IMR-90 (cell line): ENCODE data around the gene HSF2. TPM values are rescaled to one million over a fixed set of nuclear protein-coding genes. Genes with fewer than 3 reads are reported as not detected.

Source experiments
- ATAC-seq: fragments of 200-7000 bp; cut with Tn5 transposase; 2 replicates; pipeline ENCODE4 v1.9.1; 2020; ENCODE audit warnings: low read depth, mild to moderate bottlenecking, moderate library complexity
- BruUV-seq: library from RNA; stranded (reverse); fragments of 400-500 nt; replicated peaks from 2 replicates; lab custom pipeline; 2021; lab: Mats Ljungman, UMichigan
- CTCF ChIA-PET: fragments of 300-600 bp; formaldehyde crosslinking; extraction: SDS; loops from one replicate; lab custom pipeline; 2021; ENCODE audit warnings: antibody characterized with exemption; lab: Yijun Ruan, JAX
- POLR2A ChIA-PET: fragments of 300-600 bp; sonication (Branson Sonifier 250); formaldehyde crosslinking; loops from one replicate; lab custom pipeline; 2022; ENCODE audit warnings: antibody characterized with exemption; ENCODE audit not compliant: unreplicated experiment; lab: Charles Lee
- DNase-seq: peaks from one replicate; pipeline ENCODE4 v3.0.0; 2013
- H2AFZ ChIP-seq: replicated peaks from 2 replicates; pipeline ENCODE3; 2013; ENCODE audit warnings: low read length, mild to moderate bottlenecking; ENCODE audit not compliant: poor library complexity
- H2AK5ac ChIP-seq: 2 replicates; pipeline ENCODE4 v1.6.1; 2013; ENCODE audit warnings: low read depth, low read length, inconsistent platforms
- H2AK9ac ChIP-seq: replicated peaks from 2 replicates; pipeline ENCODE3; 2013; ENCODE audit warnings: mild to moderate bottlenecking, low read depth, low read length, moderate library complexity; ENCODE audit not compliant: poor library complexity
- H2BK120ac ChIP-seq: 2 replicates; pipeline ENCODE4 v1.6.1; 2013; ENCODE audit warnings: low read depth, low read length, inconsistent platforms
- H2BK15ac ChIP-seq: 3 replicates; pipeline ENCODE4 v1.6.1; 2013; ENCODE audit warnings: low read depth, low read length, inconsistent platforms
- H2BK20ac ChIP-seq: 2 replicates; pipeline ENCODE4 v1.6.1; 2013; ENCODE audit warnings: low read depth, mild to moderate bottlenecking, inconsistent platforms, low read length, moderate library complexity
- H2BK5ac ChIP-seq: 2 replicates; pipeline ENCODE4 v1.6.1; 2013; ENCODE audit warnings: mild to moderate bottlenecking, low read depth, low read length, inconsistent platforms; ENCODE audit not compliant: poor library complexity, severe bottlenecking
- H3K14ac ChIP-seq: replicated peaks from 2 replicates; pipeline ENCODE4 v1.6.1; 2013; ENCODE audit warnings: low read depth, low read length, inconsistent platforms
- H3K18ac ChIP-seq: 2 replicates; pipeline ENCODE4 v1.6.1; 2013; ENCODE audit warnings: low read depth, low read length, control low read depth
- H3K23ac ChIP-seq: 2 replicates; pipeline ENCODE4 v1.6.1; 2013; ENCODE audit warnings: low read depth, low read length, inconsistent platforms
- H3K27ac ChIP-seq: 2 replicates; pipeline ENCODE4 v1.5.1; 2013; ENCODE audit warnings: mild to moderate bottlenecking, control low read depth, low read length; ENCODE audit not compliant: insufficient read depth
- H3K27me3 ChIP-seq: 2 replicates; pipeline ENCODE4 v1.6.1; 2013; ENCODE audit warnings: low read length; ENCODE audit not compliant: control insufficient read depth, insufficient read depth
- H3K36me3 ChIP-seq: 2 replicates; pipeline ENCODE4 v1.6.1; 2013; ENCODE audit warnings: low read length, mixed read lengths; ENCODE audit not compliant: control insufficient read depth, insufficient read depth
- H3K4ac ChIP-seq: 2 replicates; pipeline ENCODE4 v1.6.1; 2013; ENCODE audit warnings: low read depth, low read length, inconsistent platforms
- H3K4me1 ChIP-seq: 2 replicates; pipeline ENCODE4 v1.6.1; 2013; ENCODE audit warnings: low read length, mixed read lengths; ENCODE audit not compliant: control insufficient read depth, insufficient read depth
- H3K4me2 ChIP-seq: 2 replicates; pipeline ENCODE4 v1.6.1; 2013; ENCODE audit warnings: low read depth, mild to moderate bottlenecking, control low read depth, low read length, moderate library complexity
- H3K4me3 ChIP-seq: 2 replicates; pipeline ENCODE4 v1.5.1; 2013; ENCODE audit warnings: low read depth, mild to moderate bottlenecking, control low read depth, low read length, moderate library complexity; ENCODE audit not compliant: insufficient read depth
- H3K56ac ChIP-seq: 2 replicates; pipeline ENCODE4 v1.6.1; 2013; ENCODE audit warnings: low read length, inconsistent platforms; ENCODE audit not compliant: insufficient read depth; ENCODE audit errors: extremely low read depth
- H3K79me1 ChIP-seq, 2 experiments: 2 replicates each; pipeline ENCODE4 v1.6.1; 2013; ENCODE audit warnings: low read length in 2 of 2, inconsistent platforms in 1 of 2, low read depth in 1 of 2
- H3K9ac ChIP-seq: 2 replicates; pipeline ENCODE4 v1.6.1; 2013; ENCODE audit warnings: low read depth, low read length, control low read depth
- H3K9me1 ChIP-seq: 2 replicates; pipeline ENCODE4 v1.6.1; 2013; ENCODE audit warnings: low read length, inconsistent platforms; ENCODE audit not compliant: insufficient read depth
- H3K9me3 ChIP-seq: 2 replicates; pipeline ENCODE4 v1.6.1; 2013; ENCODE audit warnings: low read length; ENCODE audit not compliant: control insufficient read depth, insufficient read depth
- H4K20me1 ChIP-seq: 2 replicates; pipeline ENCODE4 v1.6.1; 2013; ENCODE audit warnings: low read length, inconsistent platforms; ENCODE audit not compliant: insufficient read depth
- H4K5ac ChIP-seq: 2 replicates; pipeline ENCODE4 v1.6.1; 2013; ENCODE audit warnings: mild to moderate bottlenecking, low read depth, low read length, control low read depth
- H4K8ac ChIP-seq, 2 experiments: 2 replicates each; pipeline ENCODE4 v1.6.1; 2013; ENCODE audit warnings: low read depth in 2 of 2, low read length in 2 of 2, control low read depth in 1 of 2, inconsistent platforms in 1 of 2
- H4K91ac ChIP-seq: 2 replicates; pipeline ENCODE4 v1.6.1; 2013; ENCODE audit warnings: low read depth, low read length, inconsistent platforms; ENCODE audit not compliant: insufficient read depth
- BHLHE40 ChIP-seq: fragments of 150-350 bp; IDR thresholded peaks from 2 replicates; pipeline ENCODE4 v1.6.1; 2016; ENCODE audit warnings: mild to moderate bottlenecking, low read depth, low read length
- CEBPB ChIP-seq: IDR thresholded peaks from 2 replicates; pipeline ENCODE4 v1.6.1; 2012; ENCODE audit warnings: low read depth, low read length, improper control_type of control experiment
- CHD1 ChIP-seq: IDR thresholded peaks from 2 replicates; pipeline ENCODE4 v1.6.1; 2012; ENCODE audit warnings: low read depth, low read length, improper control_type of control experiment
- CTCF ChIP-seq: conservative IDR thresholded peaks from 2 replicates; pipeline ENCODE4 v1.5.1; 2012; ENCODE audit warnings: mild to moderate bottlenecking, low read depth, low read length, improper control_type of control experiment
- ELK1 ChIP-seq: fragments of 150-350 bp; IDR thresholded peaks from 2 replicates; pipeline ENCODE4 v1.6.1; 2016; ENCODE audit warnings: low read depth, mild to moderate bottlenecking, low read length, moderate library complexity, borderline replicate concordance
- FOS ChIP-seq: fragments of 150-350 bp; IDR thresholded peaks from 2 replicates; pipeline ENCODE4 v1.6.1; 2016; ENCODE audit warnings: low read depth, low read length
- MAFK ChIP-seq: IDR thresholded peaks from 2 replicates; pipeline ENCODE4 v1.6.1; 2012; ENCODE audit warnings: low read depth, low read length, improper control_type of control experiment
- MAZ ChIP-seq: IDR thresholded peaks from 2 replicates; pipeline ENCODE4 v1.6.1; 2012; ENCODE audit warnings: low read depth, mild to moderate bottlenecking, low read length, improper control_type of control experiment, moderate library complexity, borderline replicate concordance
- MXI1 ChIP-seq: IDR thresholded peaks from 2 replicates; pipeline ENCODE4 v1.6.1; 2012; ENCODE audit warnings: low read depth, mild to moderate bottlenecking, low read length, moderate library complexity, borderline replicate concordance
- NFE2L2 ChIP-seq: fragments of 150-350 bp; IDR thresholded peaks from 2 replicates; pipeline ENCODE4 v1.6.1; 2016; ENCODE audit warnings: low read depth, mild to moderate bottlenecking, low read length
- POLR2A ChIP-seq: IDR thresholded peaks from 2 replicates; pipeline ENCODE4 v1.6.1; 2012; ENCODE audit warnings: mild to moderate bottlenecking, low read depth, low read length
- RAD21 ChIP-seq: IDR thresholded peaks from 2 replicates; pipeline ENCODE4 v1.6.1; 2012; ENCODE audit warnings: low read length, improper control_type of control experiment
- RCOR1 ChIP-seq: IDR thresholded peaks from 2 replicates; pipeline ENCODE4 v1.6.1; 2012; ENCODE audit warnings: mild to moderate bottlenecking, low read length, improper control_type of control experiment; ENCODE audit not compliant: insufficient replicate concordance
- RFX5 ChIP-seq: IDR thresholded peaks from 2 replicates; pipeline ENCODE4 v1.8.0; 2012; ENCODE audit warnings: low read depth, mild to moderate bottlenecking, low read length, moderate library complexity
- SMC3 ChIP-seq: fragments of 150-350 bp; IDR thresholded peaks from 2 replicates; pipeline ENCODE4 v1.6.1; 2016; ENCODE audit warnings: low read depth, mild to moderate bottlenecking, antibody characterized with exemption, low read length, moderate library complexity
- USF2 ChIP-seq: fragments of 150-350 bp; IDR thresholded peaks from 2 replicates; pipeline ENCODE4 v1.6.1; 2017; ENCODE audit warnings: mild to moderate bottlenecking, antibody characterized with exemption, low read length, low read depth
- WGBS, 2 experiments: methylation state at CpG; one replicate each; pipeline versions ENCODE4 v1.1.5 to v1.1.7; 2013; ENCODE audit warnings: missing lambda C conversion rate in 2 of 2; ENCODE audit not compliant: insufficient read length in 1 of 2; ENCODE audit errors: extremely low coverage in 2 of 2; 5-methylcytosine and 5-hydroxymethylcytosine counted together
- dilution Hi-C: fragments of 300-500 bp; cut with HindIII; formaldehyde crosslinking; loops from one replicate; pipeline ENCODE4 v1.14.3; 2018; ENCODE audit warnings: low sequenced_read_pairs; ENCODE audit not compliant: unreplicated experiment
- in situ Hi-C: fragments of 300-500 bp; cut with MboI; formaldehyde crosslinking; loops from 3 replicates; pipeline ENCODE4 v1.14.3; 2019; ENCODE audit warnings: low sequenced_read_pairs, inconsistent platforms, mixed read lengths
- intact Hi-C: fragments of 100-400 bp; cut with micrococcal nuclease; formaldehyde crosslinking; loops from 2 replicates; pipeline ENCODE4 v1.10.0; 2022
- polyA plus RNA-seq, 3 experiments: library from polyadenylated mRNA; depleted of rRNA; stranded (reverse); fragments of >200 nt; gene quantifications; 2 replicates each; pipeline ENCODE4 v1.2.3, GENCODE V29; 2012; ENCODE audit warnings: low replicate concordance in 1 of 3
- total RNA-seq: library from RNA; depleted of rRNA; stranded (reverse); fragments of >200 nt; gene quantifications from 2 replicates; pipeline ENCODE4 v1.2.3, GENCODE V29; 2012

HSF2 gene
- total and polyA plus RNA-seq, 2 of the 4 experiments (the other 2 are of a cell fraction), result 17.6 to 28.9 TPM

- CTCF ChIA-PET, result no interaction called here
- Histone ChIP-seq H3K27ac (no peak overlapping the region), H4K91ac (no peak overlapping the region), H3K9me1 (peaks cover 3% of the 10 kb centered on the region; the same call in 1 of the 2 replicates), H2AFZ (no peak overlapping the region), H3K79me1 (peaks cover 8 to 16% of the 10 kb centered on the region in 2 experiments; a peak in 3 of 4 replicates), H2BK120ac (no peak overlapping the region), H3K23ac (no peak overlapping the region), H3K4ac (no peak overlapping the region), H3K9me3 (no peaks in the 10 kb centered on the region), H3K4me1 (peaks cover 2% of the 10 kb centered on the region; the same call in 1 of the 2 replicates), H3K4me2 (no peak overlapping the region), H4K20me1 (no peaks in the 10 kb centered on the region), H3K4me3 (no peak overlapping the region), H4K8ac (no peak overlapping the region), H2BK5ac (no peak overlapping the region), H4K5ac (no peak overlapping the region), H2AK5ac (no peak overlapping the region), H3K56ac (no peak overlapping the region), H2BK20ac (no peak overlapping the region), H3K18ac (no peak overlapping the region), H3K9ac (no peak overlapping the region), H3K14ac (no peak overlapping the region), H3K36me3 (peaks cover 28% of the 10 kb centered on the region), H2BK15ac (no peak overlapping the region), H3K27me3 (no peaks in the 10 kb centered on the region), H2AK9ac (no peak overlapping the region)
- POLR2A ChIA-PET, result no interaction called here
- intact Hi-C loops, result no loop called here
- TF ChIP-seq RAD21, result no peak
- TF ChIP-seq MXI1, result no peak
- TF ChIP-seq CEBPB, result no peak
- TF ChIP-seq ELK1, result no peak
- TF ChIP-seq BHLHE40, result no peak
- TF ChIP-seq USF2, result no peak
- no peak for TF ChIP-seq MAFK
- TF ChIP-seq RFX5, result no peak
- no peak for TF ChIP-seq CHD1
- no peak for TF ChIP-seq SMC3
- TF ChIP-seq CTCF, result no peak
- TF ChIP-seq POLR2A, result no peak
- TF ChIP-seq NFE2L2, result no peak
- TF ChIP-seq FOS, result no peak
- no peak for TF ChIP-seq MAZ
- no peak for TF ChIP-seq RCOR1
- WGBS, 2 experiments, result no CpG with 5 or more reads among the region's 1 CpG
- in situ Hi-C loops, result no loop called here
- BruUV-seq, result no TSS peak
- no peak for ATAC-seq
- DNase-seq, result no peak
- dilution Hi-C loops, result no loop called here
Observed at GRCh38 chr6:122449069-122449468, 49.6 kb downstream of the HSF2 start.
